Heart right ventricle (tissue), 16 donors: ENCODE data around the gene DGKD. TPM values are rescaled to one million over a fixed set of nuclear protein-coding genes. Genes with fewer than 3 reads are reported as not detected.

ENCODE experiments used
- ATAC-seq, 8 donors: fragments of 200-7000 bp; cut with Tn5 transposase; one replicate each; pipeline ENCODE4 v1.9.1; 2020; ENCODE audit warnings: mild to moderate bottlenecking in 8 of 8, moderate library complexity in 8 of 8, moderate number of reproducible peaks in 1 of 8
- DNase-seq, 2 donors: peaks; one replicate each; pipeline ENCODE4 v3.0.0-alpha.2; 2020
- H3K27ac ChIP-seq, 10 donors: fragments of 200-600 bp; sonication (generic) in 2 of 10; one replicate each; pipeline versions ENCODE4 v1.5.0 to v1.8.0; 2020 to 2022; ENCODE audit warnings: mild to moderate bottlenecking in 3 of 10
- H3K27me3 ChIP-seq, 7 donors: fragments of 200-600 bp; one replicate each; pipeline ENCODE4 v1.8.0; 2021 to 2022; ENCODE audit warnings: mild to moderate bottlenecking in 2 of 7
- H3K36me3 ChIP-seq, 9 donors: fragments of 200-600 bp; sonication (generic) in 1 of 9; one replicate each; pipeline versions ENCODE4 v1.5.0 to v1.8.0; 2020 to 2022; ENCODE audit warnings: mild to moderate bottlenecking in 2 of 9
- H3K4me1 ChIP-seq, 9 donors: fragments of 200-600 bp; sonication (generic) in 1 of 9; one replicate each; pipeline versions ENCODE4 v1.5.0 to v1.8.0; 2020 to 2022; ENCODE audit warnings: mild to moderate bottlenecking in 4 of 9
- H3K4me3 ChIP-seq, 10 donors: fragments of 200-600 bp; sonication (generic) in 2 of 10; one replicate each; pipeline versions ENCODE4 v1.5.0 to v1.8.0; 2020 to 2022; ENCODE audit warnings: mild to moderate bottlenecking in 7 of 10, moderate library complexity in 2 of 10
- H3K9me3 ChIP-seq, 11 donors: fragments of 200-600 bp in 10 of 11; sonication (generic) in 2 of 11; one replicate each; pipeline versions ENCODE4 v1.5.0 to v1.8.0; 2013 to 2022; ENCODE audit warnings: mild to moderate bottlenecking in 2 of 11, control low read depth in 1 of 11, moderate library complexity in 1 of 11
- WGBS, 2 donors: extraction: QIAGEN DNeasy Blood & Tissue Kit; methylation state at CpG; one replicate each; pipeline ENCODE4 v1.1.7; 2013; ENCODE audit warnings: inconsistent platforms in 1 of 2; 5-methylcytosine and 5-hydroxymethylcytosine counted together
- intact Hi-C, 10 donors: fragments of 100-400 bp; cut with DNase I; formaldehyde crosslinking; loops; one replicate each; pipeline versions ENCODE4 v1.11.1 to v1.14.2; 2022
- polyA plus RNA-seq, 2 donors: library from polyadenylated mRNA; stranded (reverse); fragments of 200-250 nt; gene quantifications; one replicate each; pipeline ENCODE4 v1.2.3, GENCODE V29; 2013
- total RNA-seq, 10 donors: library from RNA; stranded (reverse); fragmentation: NEBNext Ultra II Directional in 3 of 10; extraction: Animal tissue kit (Norgen Biotek cat#: 25700) in 3 of 10; gene quantifications; one replicate each; pipeline versions ENCODE4 v1.2.1 to v1.2.4, GENCODE V29; 2021 to 2023
- TF ChIP-seq, protein P1 (sequence below), 9 donors: fragments of 200-600 bp; sonication (generic) in 2 of 9; IDR thresholded peaks; one replicate each; pipeline versions ENCODE4 v1.5.0 to v1.8.0; 2021 to 2022; ENCODE audit warnings: antibody characterized with exemption in 9 of 9, mild to moderate bottlenecking in 5 of 9, moderate library complexity in 1 of 9
- donor health status: Arrhythmogenic right ventricular cardiomyopathy.
- donor health status: ischemic (EF 13 %, LVEDD 7.1; RV severe dilation, severe dysfunction).
- donor health status: healthy with polysubstance abuse.
- donor health status: DM: no; HTN: yes; CAD: no.
- donor health status: DM: no; HTN: no; CAD: no.
- donor health status: ischemic (EF 25% LVEDD 6.9; RV normal size, moderate dysfunction).
- donor health status: ischemic (EF 25% LVEDD 5.7; RV mildly dilated, moderate dysfunction).
- donor health status: healthy.
- donor health status: DM: yes; HTN: yes; CAD: no.
- donor health status: Ischemic cardiomyopathy.
- donor health status: ischemic (EF 35%, LVEDD 5.7; RV mildly dilated, moderate dysfunction).
- donor health status: nonischemic (EF 11% LVEDD 7.7; RV severe dilation, severe dysfunction).
- donor health status: DM: yes; HTN: yes; CAD: no.
- donor health status: PGD.
- donor health status: ischemic (EF 29% LVEDD 5.4; RV normal size, mild dysfunction).
- donor health status: nonischemic (EF 23%, LVEDD 6.1; RV moderate dilation, normal function).

Gene DGKD
- total and polyA plus RNA-seq, 12 donors, result 26.8 to 79.5 (median 44.7) TPM

DNA sequence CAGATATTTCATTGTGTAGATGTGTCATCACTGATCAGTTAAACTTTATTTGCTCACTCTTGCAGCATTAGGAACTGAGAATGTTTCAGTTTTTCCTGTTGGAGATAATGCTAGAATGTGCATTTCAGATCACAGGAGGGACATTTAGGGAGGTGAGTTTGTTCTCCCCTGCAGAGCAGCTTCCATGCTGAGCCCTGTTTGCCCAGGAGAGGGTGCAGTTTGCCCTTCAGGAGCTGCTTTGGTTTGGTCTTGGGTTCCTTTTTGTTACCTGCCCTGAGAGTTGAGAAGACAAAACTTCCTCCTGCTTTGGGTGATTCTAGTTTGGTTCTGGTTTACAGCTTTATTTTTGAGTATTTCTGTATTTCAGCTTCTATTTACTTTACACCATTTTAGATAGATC, 49.9 kb downstream of the DGKD start:
- H3K36me3 ChIP-seq, result peaks cover 0 to 13% (median 0%) of the 10 kb centered on the region in 9 donors
- H3K27me3 ChIP-seq, result no peaks in the 10 kb centered on the region
- H3K9me3 ChIP-seq, result no peaks in the 10 kb centered on the region
- H3K4me1 ChIP-seq, result peaks cover 0 to 25% (median 9%) of the 10 kb centered on the region in 9 donors
- H3K4me3 ChIP-seq, result no peak overlapping the region
- intact Hi-C loops, result loop anchor here in 7 of 10 donors (1.0 to 5.0 kb wide), 3 partner anchors 38 to 39 kb away; no protein-coding TSS in a partner anchor
- DNase-seq (no peak), ATAC-seq (peak in 3 of 8 donors; percentile 57 to 70 (median 63))
- TF ChIP-seq, protein P1, sequence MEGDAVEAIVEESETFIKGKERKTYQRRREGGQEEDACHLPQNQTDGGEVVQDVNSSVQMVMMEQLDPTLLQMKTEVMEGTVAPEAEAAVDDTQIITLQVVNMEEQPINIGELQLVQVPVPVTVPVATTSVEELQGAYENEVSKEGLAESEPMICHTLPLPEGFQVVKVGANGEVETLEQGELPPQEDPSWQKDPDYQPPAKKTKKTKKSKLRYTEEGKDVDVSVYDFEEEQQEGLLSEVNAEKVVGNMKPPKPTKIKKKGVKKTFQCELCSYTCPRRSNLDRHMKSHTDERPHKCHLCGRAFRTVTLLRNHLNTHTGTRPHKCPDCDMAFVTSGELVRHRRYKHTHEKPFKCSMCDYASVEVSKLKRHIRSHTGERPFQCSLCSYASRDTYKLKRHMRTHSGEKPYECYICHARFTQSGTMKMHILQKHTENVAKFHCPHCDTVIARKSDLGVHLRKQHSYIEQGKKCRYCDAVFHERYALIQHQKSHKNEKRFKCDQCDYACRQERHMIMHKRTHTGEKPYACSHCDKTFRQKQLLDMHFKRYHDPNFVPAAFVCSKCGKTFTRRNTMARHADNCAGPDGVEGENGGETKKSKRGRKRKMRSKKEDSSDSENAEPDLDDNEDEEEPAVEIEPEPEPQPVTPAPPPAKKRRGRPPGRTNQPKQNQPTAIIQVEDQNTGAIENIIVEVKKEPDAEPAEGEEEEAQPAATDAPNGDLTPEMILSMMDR (IDR thresholded peaks at IDR 0.05), result peak; percentile 32 to 80 (median 66)
- H3K27ac ChIP-seq, result no peak overlapping the region

DNA sequence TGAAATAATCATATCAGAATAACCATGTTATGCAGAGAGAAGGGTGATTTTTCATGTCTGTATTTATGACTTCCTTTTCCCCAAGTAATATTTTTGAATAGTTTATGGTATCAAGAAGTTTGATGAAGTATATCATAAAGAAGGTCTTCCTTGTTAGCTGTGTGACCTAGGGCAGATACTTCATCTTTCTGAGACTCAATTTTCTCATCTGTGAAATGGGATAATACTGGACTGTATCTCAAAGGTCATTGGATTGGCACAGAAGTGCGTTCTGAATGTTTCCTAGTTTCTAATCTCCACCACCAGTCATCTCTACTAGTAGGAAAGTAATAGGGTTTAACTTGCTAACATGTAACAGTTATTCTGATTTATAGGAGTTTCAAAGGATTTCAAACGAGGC, 52.6 kb downstream of the DGKD start:
- 89 to 92% methylated on average over 2 of the region's 2 CpGs for WGBS, 2 donors
- intact Hi-C loops, result loop anchor here in 2 of 10 donors (5.0 kb wide), 1 partner anchor 35 kb away; no protein-coding TSS in a partner anchor
- DNase-seq (no peak), ATAC-seq (no peak)
- Histone ChIP-seq H3K4me1 (peaks cover 0 to 38% (median 24%) of the 10 kb centered on the region in 9 donors), H3K27me3 (no peaks in the 10 kb centered on the region), H3K27ac (no peak overlapping the region), H3K9me3 (peaks cover 0 to 14% (median 5%) of the 10 kb centered on the region in 11 donors), H3K36me3 (peaks cover 0 to 13% (median 0%) of the 10 kb centered on the region in 9 donors), H3K4me3 (no peak overlapping the region)
- TF ChIP-seq, protein P1 (IDR thresholded peaks at IDR 0.05), result no peak

DNA sequence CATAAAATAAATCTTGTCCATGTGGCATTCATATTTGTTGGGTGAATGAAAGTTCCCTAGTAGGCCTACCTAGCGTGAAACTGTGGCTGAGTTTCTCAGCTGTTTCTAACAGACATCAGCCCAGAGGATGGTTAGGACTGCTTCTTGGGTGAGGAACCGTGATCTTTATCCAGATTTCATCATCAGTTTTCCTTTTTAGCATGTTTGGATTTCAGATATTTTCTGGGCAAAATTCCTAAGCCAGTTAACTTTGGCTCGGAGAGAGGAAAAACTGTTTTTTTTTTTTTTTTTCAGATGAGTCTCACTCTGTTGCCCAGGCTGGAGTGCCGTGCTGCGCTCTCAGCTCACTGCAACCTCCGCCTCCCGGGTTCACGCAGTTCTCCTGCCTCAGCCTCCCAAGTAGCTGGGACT, 53.5 kb downstream of the DGKD start:
- Histone ChIP-seq H3K9me3 (peaks cover 0 to 22% (median 5%) of the 10 kb centered on the region in 11 donors), H3K27me3 (no peaks in the 10 kb centered on the region), H3K27ac (peak overlapping the region in 2 of 10 donors; percentile 14 to 31), H3K36me3 (peaks cover 0 to 13% (median 0%) of the 10 kb centered on the region in 9 donors), H3K4me3 (no peak overlapping the region), H3K4me1 (peaks cover 0 to 38% (median 24%) of the 10 kb centered on the region in 9 donors)
- TF ChIP-seq, protein P1 (IDR thresholded peaks at IDR 0.05), result no peak
- no peak for DNase-seq
- intact Hi-C loops, result loop anchor here in 2 of 10 donors (5.0 kb wide), 1 partner anchor 35 kb away; no protein-coding TSS in a partner anchor
- peak in 6 of 8 donors; percentile 24 to 63 (median 30) for ATAC-seq
- 74% methylated on average over 8 of the region's 8 CpGs for WGBS, 2 donors

DNA sequence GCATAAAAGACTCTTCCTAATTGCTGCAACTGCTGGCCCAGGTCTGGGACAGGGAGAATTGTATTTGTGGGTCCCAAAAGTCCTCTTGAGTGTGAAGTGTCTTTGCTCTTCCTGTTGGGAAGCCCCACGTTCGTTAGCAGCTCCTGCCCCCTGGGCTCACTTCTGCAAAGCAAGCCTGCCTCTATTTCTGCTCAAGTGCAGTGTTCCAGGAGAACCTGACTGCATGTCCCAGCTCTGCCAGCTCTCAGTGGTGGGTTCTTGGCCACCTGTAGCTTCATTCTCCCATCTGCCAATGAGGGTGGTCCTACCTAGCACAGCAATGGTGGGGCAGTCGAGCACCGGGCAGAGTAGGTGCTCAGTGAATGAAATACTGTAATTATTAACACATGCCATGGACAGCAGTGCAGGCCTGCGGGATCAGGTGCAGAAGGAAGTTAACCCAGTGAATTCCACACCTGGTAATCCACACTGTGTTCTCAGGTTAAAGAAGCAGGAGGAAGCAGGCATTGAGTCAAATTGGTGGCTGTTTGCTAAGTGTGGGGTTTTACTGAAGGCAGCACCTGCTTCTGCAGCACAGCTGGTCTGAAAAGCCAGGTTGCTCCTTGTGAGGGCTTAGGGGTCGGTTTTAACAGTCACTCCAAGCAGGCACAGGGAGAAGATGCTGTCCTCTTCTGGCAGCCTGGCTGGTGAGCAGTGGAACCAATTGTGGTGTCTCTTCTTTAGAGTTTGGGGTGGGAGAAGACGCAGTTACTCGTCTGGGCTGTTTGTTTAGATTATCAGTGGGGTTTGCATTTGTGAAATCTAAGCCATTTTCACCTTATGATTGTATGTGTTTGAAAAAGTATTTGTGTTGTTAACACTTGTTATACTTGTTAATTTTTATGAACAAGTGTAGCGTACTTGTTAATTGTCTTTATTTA, 54.3 kb downstream of the DGKD start:
- DNase-seq, result no peak
- TF ChIP-seq, protein P1 (IDR thresholded peaks at IDR 0.05), result no peak
- H3K4me1 ChIP-seq, result peaks cover 0 to 44% (median 30%) of the 10 kb centered on the region in 9 donors
- ATAC-seq, result peak in 1 of 8 donors; percentile 8
- no peaks in the 10 kb centered on the region for H3K27me3 ChIP-seq
- intact Hi-C loops, result loop anchor here in 2 of 10 donors (5.0 kb wide), 1 partner anchor 34 kb away; no protein-coding TSS in a partner anchor
- peaks cover 0 to 22% (median 5%) of the 10 kb centered on the region in 11 donors for H3K9me3 ChIP-seq
- WGBS, 2 donors, result 83 to 86% methylated on average over 9 of the region's 9 CpGs
- peaks cover 0 to 13% (median 0%) of the 10 kb centered on the region in 9 donors for H3K36me3 ChIP-seq
- H3K27ac ChIP-seq, result peak overlapping the region in 7 of 10 donors; percentile 3 to 63 (median 42)
- no peak overlapping the region for H3K4me3 ChIP-seq
